ENCODE data around the gene DDI2. TPM values are rescaled to one million over a fixed set of nuclear protein-coding genes. Genes with fewer than 3 reads are reported as not detected.

DDI2 gene
- total and polyA plus RNA-seq, 9 of the 15 experiments (the other 6 are each of a cell fraction or from before 2014, with no cell fraction given): 6.5 to 48.4 (median 21.2) TPM

DNA sequence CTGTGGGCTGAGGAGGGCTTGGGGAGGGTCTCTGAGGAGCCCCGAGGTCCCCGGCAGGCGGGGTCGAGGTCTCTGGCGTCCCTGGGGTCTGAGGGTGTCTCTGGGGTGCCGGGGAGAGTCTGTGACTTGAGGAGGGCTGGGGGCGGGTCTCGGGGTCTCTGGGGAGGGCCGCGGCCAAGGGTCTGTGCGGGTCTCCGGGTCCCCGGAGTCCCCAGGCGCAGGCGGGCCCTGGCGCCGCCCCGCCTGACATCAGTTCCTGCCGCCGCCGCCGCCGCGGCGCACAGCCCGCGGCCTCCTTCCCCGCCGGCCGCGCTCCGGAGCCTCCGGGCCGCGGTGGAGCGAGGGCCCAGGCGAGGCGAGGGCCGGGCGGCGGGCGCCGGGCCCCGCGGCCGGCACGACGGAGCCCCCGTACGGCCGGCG lies 66.8 kb downstream of the DDI2 start, which contains the start of gene PLEKHM2 (continued):
- TF ChIP-seq, protein P1, sequence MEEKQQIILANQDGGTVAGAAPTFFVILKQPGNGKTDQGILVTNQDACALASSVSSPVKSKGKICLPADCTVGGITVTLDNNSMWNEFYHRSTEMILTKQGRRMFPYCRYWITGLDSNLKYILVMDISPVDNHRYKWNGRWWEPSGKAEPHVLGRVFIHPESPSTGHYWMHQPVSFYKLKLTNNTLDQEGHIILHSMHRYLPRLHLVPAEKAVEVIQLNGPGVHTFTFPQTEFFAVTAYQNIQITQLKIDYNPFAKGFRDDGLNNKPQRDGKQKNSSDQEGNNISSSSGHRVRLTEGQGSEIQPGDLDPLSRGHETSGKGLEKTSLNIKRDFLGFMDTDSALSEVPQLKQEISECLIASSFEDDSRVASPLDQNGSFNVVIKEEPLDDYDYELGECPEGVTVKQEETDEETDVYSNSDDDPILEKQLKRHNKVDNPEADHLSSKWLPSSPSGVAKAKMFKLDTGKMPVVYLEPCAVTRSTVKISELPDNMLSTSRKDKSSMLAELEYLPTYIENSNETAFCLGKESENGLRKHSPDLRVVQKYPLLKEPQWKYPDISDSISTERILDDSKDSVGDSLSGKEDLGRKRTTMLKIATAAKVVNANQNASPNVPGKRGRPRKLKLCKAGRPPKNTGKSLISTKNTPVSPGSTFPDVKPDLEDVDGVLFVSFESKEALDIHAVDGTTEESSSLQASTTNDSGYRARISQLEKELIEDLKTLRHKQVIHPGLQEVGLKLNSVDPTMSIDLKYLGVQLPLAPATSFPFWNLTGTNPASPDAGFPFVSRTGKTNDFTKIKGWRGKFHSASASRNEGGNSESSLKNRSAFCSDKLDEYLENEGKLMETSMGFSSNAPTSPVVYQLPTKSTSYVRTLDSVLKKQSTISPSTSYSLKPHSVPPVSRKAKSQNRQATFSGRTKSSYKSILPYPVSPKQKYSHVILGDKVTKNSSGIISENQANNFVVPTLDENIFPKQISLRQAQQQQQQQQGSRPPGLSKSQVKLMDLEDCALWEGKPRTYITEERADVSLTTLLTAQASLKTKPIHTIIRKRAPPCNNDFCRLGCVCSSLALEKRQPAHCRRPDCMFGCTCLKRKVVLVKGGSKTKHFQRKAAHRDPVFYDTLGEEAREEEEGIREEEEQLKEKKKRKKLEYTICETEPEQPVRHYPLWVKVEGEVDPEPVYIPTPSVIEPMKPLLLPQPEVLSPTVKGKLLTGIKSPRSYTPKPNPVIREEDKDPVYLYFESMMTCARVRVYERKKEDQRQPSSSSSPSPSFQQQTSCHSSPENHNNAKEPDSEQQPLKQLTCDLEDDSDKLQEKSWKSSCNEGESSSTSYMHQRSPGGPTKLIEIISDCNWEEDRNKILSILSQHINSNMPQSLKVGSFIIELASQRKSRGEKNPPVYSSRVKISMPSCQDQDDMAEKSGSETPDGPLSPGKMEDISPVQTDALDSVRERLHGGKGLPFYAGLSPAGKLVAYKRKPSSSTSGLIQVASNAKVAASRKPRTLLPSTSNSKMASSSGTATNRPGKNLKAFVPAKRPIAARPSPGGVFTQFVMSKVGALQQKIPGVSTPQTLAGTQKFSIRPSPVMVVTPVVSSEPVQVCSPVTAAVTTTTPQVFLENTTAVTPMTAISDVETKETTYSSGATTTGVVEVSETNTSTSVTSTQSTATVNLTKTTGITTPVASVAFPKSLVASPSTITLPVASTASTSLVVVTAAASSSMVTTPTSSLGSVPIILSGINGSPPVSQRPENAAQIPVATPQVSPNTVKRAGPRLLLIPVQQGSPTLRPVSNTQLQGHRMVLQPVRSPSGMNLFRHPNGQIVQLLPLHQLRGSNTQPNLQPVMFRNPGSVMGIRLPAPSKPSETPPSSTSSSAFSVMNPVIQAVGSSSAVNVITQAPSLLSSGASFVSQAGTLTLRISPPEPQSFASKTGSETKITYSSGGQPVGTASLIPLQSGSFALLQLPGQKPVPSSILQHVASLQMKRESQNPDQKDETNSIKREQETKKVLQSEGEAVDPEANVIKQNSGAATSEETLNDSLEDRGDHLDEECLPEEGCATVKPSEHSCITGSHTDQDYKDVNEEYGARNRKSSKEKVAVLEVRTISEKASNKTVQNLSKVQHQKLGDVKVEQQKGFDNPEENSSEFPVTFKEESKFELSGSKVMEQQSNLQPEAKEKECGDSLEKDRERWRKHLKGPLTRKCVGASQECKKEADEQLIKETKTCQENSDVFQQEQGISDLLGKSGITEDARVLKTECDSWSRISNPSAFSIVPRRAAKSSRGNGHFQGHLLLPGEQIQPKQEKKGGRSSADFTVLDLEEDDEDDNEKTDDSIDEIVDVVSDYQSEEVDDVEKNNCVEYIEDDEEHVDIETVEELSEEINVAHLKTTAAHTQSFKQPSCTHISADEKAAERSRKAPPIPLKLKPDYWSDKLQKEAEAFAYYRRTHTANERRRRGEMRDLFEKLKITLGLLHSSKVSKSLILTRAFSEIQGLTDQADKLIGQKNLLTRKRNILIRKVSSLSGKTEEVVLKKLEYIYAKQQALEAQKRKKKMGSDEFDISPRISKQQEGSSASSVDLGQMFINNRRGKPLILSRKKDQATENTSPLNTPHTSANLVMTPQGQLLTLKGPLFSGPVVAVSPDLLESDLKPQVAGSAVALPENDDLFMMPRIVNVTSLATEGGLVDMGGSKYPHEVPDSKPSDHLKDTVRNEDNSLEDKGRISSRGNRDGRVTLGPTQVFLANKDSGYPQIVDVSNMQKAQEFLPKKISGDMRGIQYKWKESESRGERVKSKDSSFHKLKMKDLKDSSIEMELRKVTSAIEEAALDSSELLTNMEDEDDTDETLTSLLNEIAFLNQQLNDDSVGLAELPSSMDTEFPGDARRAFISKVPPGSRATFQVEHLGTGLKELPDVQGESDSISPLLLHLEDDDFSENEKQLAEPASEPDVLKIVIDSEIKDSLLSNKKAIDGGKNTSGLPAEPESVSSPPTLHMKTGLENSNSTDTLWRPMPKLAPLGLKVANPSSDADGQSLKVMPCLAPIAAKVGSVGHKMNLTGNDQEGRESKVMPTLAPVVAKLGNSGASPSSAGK (IDR thresholded peaks at IDR 0.05): no peak
- TF ChIP-seq ZNF23 (CRISPR knock-in tag; IDR thresholded peaks at IDR 0.05) (no peak), POLR2H (tag; IDR thresholded peaks at IDR 0.05; ENCODE audit: low read depth) (peak; percentile 54; the same call in 1 of the 2 replicates), CCNT2 (IDR thresholded peaks at IDR 0.05; ENCODE audit: borderline replicate concordance, extremely low read depth, insufficient read length, low read depth, low read length) (peak; percentile 63), PHF20 (IDR thresholded peaks at IDR 0.05; ENCODE audit: partially characterized antibody) (peak; percentile 34), FIP1L1 (IDR thresholded peaks at IDR 0.05; ENCODE audit: low read depth, low read length, poor library complexity, severe bottlenecking) (peak; percentile 8), ZFX (CRISPR knock-in tag; IDR thresholded peaks at IDR 0.05) (peak; percentile 71), NONO (IDR thresholded peaks at IDR 0.05; ENCODE audit: low read depth in 2 of 2, low read length in 1 of 2) (0 out of 4 replicates have a peak, but pooled peaks of 1 of the 2 experiments have one; percentile 32), NRF1 (conservative IDR thresholded peaks at IDR 0.05 in 1 of 2, IDR thresholded peaks at IDR 0.05 in 1 of 2) (peak; percentile 60 to 63), IFI16 (CRISPR knock-in tag; IDR thresholded peaks at IDR 0.05) (no peak), JUND (IDR thresholded peaks at IDR 0.05; ENCODE audit: borderline replicate concordance, low read depth, low read length) (peak; percentile 3; the same call in 1 of the 2 replicates), JUND (tag; IDR thresholded peaks at IDR 0.05; ENCODE audit: borderline replicate concordance, low read depth, low read length) (no peak), SRSF3 (IDR thresholded peaks at IDR 0.05; ENCODE audit: insufficient read depth, low read length) (no peak), SMAD3 (CRISPR knock-in tag; conservative IDR thresholded peaks at IDR 0.05) (no peak), RB1 (IDR thresholded peaks at IDR 0.05; ENCODE audit: low read depth) (peak; percentile 53), ZSCAN32 (CRISPR knock-in tag; IDR thresholded peaks at IDR 0.05) (no peak)
- TF ChIP-seq, protein P2, sequence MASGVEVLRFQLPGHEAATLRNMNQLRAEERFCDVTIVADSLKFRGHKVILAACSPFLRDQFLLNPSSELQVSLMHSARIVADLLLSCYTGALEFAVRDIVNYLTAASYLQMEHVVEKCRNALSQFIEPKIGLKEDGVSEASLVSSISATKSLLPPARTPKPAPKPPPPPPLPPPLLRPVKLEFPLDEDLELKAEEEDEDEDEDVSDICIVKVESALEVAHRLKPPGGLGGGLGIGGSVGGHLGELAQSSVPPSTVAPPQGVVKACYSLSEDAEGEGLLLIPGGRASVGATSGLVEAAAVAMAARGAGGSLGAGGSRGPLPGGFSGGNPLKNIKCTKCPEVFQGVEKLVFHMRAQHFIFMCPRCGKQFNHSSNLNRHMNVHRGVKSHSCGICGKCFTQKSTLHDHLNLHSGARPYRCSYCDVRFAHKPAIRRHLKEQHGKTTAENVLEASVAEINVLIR (CRISPR knock-in tag; IDR thresholded peaks at IDR 0.05): no peak
